NCI-H748 (cell line): Measurements from ENCODE around the gene PACRG.

Source experiments
- DNase-seq: peaks from one replicate; lab custom pipeline; 2025; ENCODE audit not compliant: unreplicated experiment; lab: John Stamatoyannopoulos, UW

PACRG gene

DNA sequence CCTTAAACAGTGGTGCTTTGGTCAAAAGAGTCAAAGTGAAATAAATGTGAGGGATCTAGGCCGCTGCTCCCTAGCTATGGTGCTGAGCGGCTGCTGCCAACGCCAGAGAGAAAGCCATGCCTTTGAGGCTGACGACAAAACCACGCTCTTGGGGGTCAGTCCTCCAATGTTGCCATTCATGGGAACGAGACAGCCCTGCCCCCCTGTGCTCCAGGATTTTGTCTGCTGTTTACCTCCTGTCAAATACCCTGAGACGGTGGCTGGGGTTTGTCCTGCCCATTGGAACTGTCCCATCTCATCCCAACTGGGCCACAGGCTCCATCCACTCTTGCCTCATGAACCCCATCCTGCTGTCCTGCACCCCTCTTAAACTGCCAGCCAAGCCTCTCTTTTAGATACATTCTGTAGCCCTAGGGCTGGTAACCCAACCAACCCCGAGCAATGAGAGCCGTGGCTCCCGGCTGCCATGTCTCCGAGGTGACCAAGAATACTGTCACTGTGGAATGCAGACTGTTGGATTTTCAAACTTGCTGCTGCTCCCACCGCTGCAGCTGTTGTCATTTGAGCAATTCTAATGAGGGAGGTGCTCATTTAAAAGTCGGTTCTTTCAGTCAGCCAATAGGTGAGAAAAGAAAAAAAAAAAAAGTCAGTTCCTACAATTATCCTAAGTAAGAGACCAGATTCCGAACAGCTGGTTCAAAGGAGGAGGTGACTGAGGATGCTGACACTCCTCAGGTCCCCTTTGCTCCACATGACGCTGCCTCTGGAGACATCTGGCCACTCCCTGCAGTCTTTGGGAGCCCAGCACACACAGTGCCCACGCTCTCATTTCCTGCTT lies 613.7 kb downstream of the PACRG start:
- DNase-seq = no peak

DNA sequence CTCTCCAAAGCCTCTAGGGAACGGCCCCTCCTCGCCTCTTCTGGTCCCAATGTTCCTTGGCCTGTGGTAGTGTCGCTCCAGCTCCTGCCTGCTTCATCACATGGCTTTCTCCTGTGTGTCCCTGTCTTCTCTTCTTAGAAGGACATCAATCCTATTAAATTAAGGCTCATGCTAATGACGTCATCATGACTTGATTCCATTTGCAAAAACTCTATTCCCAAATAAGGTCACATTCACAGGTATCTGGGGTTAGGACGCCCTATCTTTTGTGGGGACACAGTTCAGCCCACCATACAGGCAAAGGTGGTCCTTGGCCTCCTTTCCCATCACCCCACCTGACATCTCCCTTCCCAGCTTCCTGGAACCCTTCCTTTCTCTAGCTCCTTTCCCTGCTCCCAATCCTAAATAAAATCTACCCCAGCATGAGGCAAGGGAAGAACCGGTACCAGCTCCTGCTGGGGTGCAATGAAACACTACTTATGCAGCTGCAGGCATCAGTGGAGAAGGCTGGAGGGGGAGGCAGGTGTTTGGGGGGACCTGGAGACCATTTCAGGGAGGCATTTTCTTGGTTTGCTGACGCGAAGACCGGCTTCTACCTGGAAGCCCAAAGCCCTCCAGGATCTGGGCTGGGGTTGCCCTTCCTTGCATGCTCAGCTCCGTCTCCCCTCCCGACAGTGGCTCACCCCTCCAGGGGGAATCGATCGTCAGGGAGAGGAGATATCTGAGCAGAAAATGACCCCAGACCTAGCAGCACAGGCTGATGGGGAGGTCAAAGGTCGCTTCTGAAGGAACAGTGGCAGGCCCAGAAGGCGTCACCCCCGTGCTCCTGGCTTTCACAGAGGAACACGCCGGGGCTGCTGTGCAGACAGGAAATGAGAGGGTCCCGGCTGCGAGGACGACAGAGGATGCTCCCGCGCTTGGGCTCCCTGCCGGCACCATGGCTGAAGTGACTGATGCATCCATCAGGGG lies 615.1 kb downstream of the PACRG start:
- no peak for DNase-seq

DNA sequence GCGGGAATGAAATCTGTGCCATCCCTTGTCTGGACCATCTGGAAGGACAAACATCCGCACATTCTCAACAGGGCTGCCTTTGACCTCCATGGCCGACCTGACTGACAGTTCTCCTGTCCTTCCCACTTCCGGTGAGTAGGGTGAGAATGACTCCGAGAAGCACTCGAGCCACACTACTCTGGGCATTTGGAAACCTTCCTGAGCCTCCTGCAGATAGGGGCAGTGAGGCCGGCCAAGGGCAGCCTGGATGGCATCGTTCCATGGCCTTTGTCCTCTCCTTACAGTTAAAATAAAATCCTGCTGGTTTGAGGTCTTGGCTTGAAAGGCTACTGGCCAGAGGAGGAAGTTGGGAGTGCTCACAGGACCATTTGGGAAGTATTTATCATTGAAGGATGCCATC lies 615.8 kb downstream of the PACRG start:
- no peak for DNase-seq

DNA sequence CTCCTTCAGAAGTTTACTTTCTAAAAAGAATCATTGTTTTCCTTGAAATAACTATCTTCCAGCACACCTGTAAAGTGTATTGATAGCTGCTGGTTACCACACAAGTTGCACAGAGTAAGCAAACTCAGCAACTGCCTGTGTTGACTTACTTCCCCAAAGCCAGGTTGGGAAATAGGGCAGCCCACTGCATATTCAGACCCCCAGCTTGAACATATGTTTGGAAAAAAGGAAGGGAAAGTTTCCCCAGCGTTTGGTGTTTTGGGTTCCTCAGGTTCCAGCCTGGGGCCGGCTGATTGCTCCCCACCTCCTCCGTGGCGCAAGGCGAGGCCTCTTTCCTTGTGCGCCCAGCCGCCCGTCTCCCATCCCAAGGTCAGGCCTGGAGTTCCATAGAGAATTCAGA lies 616.6 kb downstream of the PACRG start:
- no peak for DNase-seq

DNA sequence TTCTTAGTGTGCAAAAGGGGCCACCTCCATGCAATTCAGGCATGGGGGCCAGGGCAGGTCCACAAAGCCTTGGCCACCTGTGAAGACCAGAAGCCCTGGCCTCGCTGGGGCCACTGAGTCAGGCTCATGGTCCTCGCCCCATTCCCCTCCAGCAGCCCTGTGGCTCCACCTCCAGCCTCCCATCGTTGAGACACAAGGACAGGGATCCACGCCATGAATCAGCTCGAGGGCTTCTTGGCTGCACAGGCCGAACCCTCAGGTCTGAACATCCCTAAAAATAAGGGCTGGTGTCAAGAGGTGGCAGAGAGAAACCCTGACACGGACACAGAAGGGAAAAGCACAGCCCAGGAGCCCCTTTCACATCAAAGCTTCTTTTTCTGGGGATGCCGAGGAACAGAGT lies 618.2 kb downstream of the PACRG start:
- DNase-seq = no peak

DNA sequence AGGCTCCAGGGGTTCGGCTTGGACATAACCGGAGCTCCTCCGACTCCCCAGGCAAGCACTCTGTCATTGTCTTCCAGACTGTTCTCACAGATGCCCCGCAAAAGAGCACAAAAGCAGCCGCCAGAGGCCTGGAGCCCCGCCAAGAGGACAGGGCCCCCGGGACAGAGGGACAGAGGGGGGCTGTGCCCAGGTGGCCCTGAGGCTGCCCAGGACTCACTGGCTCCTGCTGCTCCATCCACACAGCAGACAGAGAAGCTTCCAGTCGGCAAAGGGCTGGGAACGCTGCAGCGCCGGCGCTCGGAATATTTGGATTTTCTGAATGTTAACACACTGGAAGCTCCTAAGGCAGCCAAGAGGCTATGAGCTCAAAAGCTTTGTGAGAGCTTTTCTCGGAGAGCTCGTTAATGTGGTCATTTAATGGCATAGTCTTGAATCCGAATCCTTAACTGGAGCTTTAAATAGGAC lies 618.8 kb downstream of the PACRG start:
- no peak for DNase-seq

DNA sequence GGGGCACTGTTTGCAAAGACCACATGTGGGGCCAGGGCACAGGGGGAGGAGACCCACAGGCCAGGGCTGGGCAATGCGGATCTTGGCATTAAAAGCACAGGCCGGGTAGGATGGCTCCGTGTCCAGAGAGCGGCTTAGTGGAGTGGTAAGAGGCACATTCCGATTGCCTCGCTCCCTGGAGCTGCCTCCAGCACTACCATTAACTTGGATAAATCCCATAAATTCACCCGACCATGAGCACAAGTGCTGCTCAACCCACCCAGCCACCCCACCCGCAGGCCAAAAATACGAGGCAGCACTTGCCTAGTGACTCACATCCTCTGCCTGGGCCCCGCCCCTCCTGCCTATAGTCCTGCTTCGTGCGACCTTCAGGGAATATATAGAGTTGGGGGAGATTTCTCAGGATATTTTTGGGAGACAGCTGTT lies 619.3 kb downstream of the PACRG start:
- no peak for DNase-seq

DNA sequence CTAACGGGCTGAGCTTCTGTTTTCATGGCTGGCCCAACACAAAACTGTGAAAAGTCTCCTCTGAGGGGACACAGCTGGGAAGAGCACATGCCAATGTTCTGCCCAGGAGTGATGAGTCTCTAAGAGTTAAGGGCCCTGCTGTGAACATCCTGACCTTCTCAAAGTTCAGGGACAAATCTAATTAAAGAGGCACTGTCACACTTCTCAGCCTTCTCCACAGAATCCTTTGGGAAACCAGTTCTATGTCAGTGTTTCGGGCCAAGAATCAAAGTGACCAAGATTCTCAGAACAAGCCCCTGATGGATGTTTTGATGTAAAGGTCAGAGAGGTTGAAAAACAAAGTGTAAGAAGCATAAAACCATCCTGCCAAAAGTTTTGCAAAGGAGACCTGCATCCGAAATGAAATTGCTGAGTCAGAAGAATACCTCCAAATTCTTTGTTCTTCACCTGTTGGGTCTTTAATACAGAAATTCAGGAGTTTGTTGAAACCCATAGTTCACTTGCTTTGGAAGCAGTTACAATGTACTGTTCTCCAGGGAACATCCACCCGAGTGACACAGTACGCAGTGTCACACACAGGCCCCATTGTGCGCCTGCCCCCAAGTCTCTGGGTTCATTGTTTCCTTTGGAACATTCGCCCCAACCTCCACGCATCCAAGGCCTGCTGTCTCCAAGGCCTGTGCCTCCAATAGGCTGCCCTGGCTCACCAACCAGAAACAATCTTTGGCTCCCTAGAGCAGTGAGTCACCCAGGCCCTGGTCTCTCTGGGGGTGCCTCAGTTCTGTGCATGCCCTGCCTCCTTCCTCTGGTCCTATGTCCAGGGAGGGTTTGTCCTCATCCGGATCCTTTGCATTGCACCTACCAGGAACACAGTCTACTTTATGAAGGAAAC lies 621.3 kb downstream of the PACRG start:
- DNase-seq = no peak

DNA sequence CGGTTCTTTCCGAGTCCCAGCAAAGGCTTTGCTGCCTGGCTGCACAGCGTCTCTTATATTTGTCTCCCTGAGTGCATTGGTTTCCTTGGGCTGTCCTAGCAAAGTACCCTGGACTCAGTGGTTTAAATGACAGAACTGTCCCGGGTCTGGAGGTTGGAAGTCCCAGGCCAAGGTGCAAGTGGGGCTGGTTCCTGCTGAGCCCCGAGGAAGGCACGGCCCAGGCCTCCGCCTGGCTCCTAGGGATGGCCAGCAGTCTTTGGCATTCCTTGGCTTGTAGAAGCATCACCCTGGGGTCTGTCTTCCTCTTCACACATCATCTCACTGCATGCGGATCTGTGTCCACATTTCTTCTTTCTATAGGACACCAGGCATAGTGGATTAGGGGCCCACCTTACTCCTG lies 621.9 kb downstream of the PACRG start:
- no peak for DNase-seq

DNA sequence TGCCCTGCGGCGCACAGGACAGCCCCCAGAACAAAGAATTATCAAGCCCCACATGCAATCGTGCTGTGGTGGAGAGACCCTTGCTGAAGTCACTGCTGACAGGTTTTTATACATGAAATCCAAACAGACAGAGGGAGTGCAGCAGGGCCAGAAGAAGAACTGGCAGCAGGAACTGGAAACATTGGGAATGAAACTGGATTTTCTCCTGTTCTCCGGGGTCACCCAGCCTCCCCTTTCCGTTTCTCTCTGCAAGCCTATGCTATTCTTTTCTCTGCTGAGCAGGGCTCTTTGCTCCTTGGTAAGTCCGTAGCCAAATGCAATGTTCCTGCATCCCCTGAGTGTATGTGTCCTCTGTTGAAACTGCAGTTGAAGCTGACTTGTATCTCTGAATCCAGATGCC lies 623.2 kb downstream of the PACRG start:
- no peak for DNase-seq

DNA sequence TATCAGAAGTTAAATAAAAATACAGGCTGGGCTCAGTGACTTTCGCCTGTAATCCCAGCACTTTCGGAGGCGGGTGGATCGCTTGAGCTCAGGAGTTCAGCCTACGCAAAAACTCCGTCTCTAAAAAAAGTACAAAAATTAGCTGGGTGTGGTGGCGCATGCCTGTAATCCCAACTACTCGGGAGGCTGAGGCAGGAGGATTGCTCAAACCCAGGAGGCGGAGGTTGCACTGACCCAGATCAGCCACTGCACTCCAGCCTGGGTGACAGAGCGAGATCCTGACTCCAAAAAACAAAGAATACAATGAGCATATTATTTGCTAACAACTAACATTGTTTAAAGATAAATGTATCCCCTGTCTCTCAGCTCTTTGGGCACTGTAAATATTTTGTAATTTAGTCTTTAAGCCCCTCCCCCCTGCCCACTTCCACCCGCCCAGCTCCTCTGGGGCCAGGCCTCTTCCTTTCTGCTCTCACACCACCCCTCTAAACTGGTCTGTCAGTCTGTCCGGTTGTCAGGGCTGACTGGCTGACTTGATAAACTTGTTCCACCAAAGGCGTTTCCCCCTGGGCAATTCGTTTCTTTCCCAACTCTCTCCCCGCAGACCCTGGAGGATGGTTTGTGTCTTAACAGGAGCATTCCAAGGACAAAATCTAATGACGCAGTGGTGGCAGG lies 624.4 kb downstream of the PACRG start:
- DNase-seq = no peak

DNA sequence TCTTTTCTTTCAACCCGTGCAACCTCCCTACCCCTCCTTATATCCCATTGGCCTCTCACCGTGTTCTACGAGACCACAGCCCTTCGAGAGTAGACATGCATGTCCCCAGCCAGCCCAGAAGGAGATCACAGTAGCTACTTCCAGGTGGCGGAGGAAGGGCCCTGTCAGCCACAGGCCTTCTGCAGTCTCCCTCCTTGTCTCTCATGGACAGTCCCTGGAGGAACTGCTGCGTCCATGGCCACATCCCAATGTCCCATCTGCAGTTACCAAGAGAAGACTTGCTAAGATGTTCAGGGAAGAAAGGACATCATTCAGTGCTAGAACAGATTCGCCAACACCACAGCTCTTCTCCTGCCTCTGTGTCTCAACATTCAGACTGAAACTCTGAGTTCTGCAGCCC lies 625.2 kb downstream of the PACRG start:
- no peak for DNase-seq

DNA sequence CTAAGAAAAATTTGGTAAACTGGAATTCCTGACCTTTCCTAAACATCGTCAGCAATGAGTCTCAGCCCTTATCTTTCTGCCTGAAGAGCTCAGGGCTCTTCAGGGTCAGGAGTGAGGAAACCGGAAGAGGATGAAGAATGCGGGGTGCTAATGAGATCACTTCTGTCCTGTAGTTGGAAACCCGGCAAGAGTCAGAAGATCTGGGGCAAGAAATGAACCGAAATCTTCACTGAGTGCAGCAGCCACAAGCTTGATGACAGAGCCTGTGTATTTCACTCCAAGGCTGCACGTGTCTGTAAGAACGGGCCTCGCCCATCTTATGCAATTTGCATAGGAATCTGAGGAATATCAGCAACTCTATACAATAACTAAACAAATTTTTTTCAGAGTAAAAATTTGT lies 626.3 kb downstream of the PACRG start:
- DNase-seq = no peak

DNA sequence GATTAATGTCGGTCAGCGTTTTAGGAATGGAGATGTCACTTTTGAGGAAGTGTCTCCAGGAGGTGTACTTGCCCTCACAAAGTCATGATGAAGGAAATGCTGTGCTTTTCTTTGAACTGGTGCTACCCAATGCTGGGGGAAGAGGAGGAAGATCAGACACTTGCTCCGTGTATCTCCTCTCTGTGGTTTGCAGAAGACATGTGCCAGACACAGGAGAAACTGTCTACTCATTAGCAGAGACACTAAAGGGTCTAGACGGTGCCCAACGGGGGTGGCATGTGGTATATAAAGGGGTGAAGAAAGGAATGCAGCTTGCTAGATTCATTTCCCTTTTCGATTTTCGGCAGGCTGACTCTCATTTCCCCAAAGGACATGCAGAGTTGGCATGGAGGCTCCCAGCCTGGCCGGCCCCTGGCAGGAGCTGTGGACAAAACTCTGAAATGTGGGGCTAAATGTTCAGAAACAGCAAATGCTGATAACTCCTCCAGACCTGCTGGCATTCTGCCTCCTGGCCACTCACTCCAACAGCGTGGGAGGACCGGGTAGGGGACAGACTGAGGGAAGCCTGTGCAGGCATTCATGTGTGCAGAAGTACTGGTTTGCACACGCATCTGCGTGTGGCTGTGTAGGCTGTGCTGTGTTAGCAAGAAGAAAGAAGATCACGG lies 627.1 kb downstream of the PACRG start:
- DNase-seq = no peak

DNA sequence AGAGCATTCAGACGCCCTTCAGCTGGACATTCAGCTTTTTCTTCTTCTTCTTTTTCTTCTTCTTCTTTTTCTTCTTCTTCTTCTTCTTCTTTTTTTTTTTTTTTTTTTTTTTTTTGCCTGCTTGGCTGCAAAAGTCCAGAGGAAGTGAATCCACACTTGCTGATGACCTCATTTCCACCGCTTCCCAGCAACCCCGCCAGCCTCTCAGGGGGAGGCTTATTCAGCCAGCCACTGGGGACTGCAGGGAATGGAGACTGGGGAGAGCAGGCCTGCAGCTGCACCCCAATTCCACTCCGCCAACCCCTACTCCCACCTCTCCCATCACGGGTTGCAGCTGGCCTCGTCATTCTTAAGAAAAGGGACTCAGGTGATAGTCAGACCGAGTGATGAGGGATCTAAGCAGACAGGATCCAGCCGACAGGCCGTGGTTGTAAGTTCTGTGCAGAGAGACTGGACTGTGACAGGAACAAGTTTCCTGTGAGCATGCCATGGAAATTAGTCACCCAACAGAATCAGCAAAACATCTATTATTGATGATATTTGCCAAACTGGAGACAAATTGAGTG lies 627.7 kb downstream of the PACRG start:
- DNase-seq = no peak

DNA sequence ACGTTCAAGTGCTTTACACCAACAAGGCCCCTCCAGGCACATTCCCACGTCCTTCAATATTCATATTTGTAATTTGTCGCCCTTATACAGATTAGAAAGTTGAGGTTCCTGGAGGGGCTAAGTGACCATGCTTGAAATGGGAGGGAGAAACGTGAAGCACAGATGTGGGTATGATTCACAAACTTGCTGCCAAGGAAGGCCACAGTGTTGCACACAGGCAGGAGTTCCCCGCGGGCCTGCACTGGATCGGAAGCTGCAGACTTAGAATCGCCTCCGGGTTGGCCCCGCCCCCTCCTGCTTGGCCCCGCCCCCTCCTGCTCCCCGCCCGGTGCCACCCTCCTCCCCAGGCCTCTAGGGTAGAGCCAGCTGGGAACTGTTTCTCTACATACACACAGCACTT lies 628.5 kb downstream of the PACRG start:
- DNase-seq = no peak

DNA sequence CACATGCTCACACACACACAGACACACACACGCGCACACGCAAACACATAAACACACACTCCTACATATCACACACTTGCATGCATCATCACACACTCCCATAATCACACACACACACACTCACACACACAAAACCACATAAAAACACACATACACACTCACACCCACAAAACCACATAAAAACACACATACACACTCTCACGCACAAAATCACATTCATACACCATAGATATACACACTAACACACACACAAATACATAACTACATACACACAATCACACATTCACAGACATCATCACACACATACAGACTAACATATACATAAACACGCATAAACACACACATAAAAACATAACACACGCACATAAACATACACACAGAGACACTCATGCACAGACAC lies 629.0 kb downstream of the PACRG start:
- DNase-seq = no peak

DNA sequence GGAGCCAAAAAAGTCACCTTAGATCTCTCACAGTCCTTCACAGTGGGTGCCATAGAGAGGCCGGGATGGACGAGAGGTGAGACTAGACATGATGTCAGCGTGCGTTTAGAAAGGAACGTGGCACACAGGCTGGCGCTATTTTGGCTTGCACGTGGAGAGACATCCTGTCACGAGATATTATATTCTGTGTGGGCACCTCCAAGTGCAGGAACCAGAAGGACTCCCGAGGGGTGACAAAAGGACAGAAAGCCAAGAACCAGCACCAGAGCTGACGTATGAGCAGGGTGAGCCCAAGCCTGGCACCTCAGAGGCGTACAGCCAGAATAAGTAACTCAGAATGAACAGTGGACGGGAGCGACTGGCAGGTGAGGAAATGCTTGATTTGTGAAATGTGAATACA lies 636.9 kb downstream of the PACRG start:
- no peak for DNase-seq
